Esophagus squamous epithelium (tissue), 5 donors: ENCODE results near the gene STAT4. TPM values are rescaled to one million over a fixed set of nuclear protein-coding genes. Genes with fewer than 3 reads are reported as not detected.
A peak's percentile ranks its signal among the peaks of the same experiment; 100 is the strongest.

ENCODE experiments used
- DNase-seq: peaks from one replicate; lab custom pipeline; 2025; lab: John Stamatoyannopoulos, UW
- H3K27ac ChIP-seq, 4 donors: fragments of 200-600 bp; sonication (generic); one replicate each; pipeline ENCODE4 v1.5.1; 2016 to 2019; ENCODE audit warnings: mild to moderate bottlenecking in 1 of 4
- H3K27me3 ChIP-seq, 4 donors: fragments of 200-600 bp; sonication (generic); 1 replicate in 3 of 4; 2 replicates in 1 of 4; pipeline versions ENCODE4 v1.5.1 to v1.6.0; 2017 to 2021; ENCODE audit warnings: antibody characterized with exemption in 1 of 4
- H3K36me3 ChIP-seq, 3 donors: fragments of 200-600 bp; sonication (generic); one replicate each; pipeline ENCODE4 v1.5.1; 2016 to 2019
- H3K4me1 ChIP-seq, 3 donors: fragments of 200-600 bp; sonication (generic); one replicate each; pipeline ENCODE4 v1.5.1; 2017 to 2019
- H3K4me3 ChIP-seq, 4 donors: fragments of 200-600 bp; sonication (generic); 1 replicate in 3 of 4; 2 replicates in 1 of 4; pipeline ENCODE4 v1.5.1; 2016 to 2019; ENCODE audit warnings: mild to moderate bottlenecking in 2 of 4, moderate library complexity in 1 of 4
- H3K9me3 ChIP-seq, 3 donors: fragments of 200-600 bp; sonication (generic); one replicate each; pipeline ENCODE4 v1.5.1; 2016 to 2019
- POLR2A ChIP-seq, 4 donors: fragments of 450-650 bp; IDR thresholded peaks; one replicate each; pipeline ENCODE4 v1.6.1; 2017; ENCODE audit warnings: antibody characterized with exemption in 4 of 4, mild to moderate bottlenecking in 4 of 4, moderate library complexity in 3 of 4
- WGBS, 2 donors: methylation state at CpG; one replicate each; pipeline ENCODE4 v1.1.5; 2018; 5-methylcytosine and 5-hydroxymethylcytosine counted together
- intact Hi-C: fragments of 100-400 bp; cut with DNase I; formaldehyde crosslinking; loops from one replicate; pipeline ENCODE4 v1.15.0; 2022
- total RNA-seq, 4 donors: library from RNA; depleted of rRNA; stranded (reverse); fragments of >200 nt; gene quantifications; one replicate each; pipeline ENCODE4 v1.1.0, GENCODE V29; 2016
- TF ChIP-seq, protein P1 (sequence below), 6 experiments: fragments of 450-650 bp in 4 of 6; fragments of 200-600 bp in 2 of 6; sonication (generic) in 2 of 6; IDR thresholded peaks; one replicate each; pipeline ENCODE4 v1.5.1; 2016 to 2019; ENCODE audit warnings: antibody characterized with exemption in 6 of 6, mild to moderate bottlenecking in 4 of 6, moderate library complexity in 4 of 6
- donor health status: DM: yes; HTN: yes; CAD: no.

Gene STAT4
- total RNA-seq, 4 donors from 2014 or later, result 0.47 to 3.2 (median 2.1) TPM

DNA sequence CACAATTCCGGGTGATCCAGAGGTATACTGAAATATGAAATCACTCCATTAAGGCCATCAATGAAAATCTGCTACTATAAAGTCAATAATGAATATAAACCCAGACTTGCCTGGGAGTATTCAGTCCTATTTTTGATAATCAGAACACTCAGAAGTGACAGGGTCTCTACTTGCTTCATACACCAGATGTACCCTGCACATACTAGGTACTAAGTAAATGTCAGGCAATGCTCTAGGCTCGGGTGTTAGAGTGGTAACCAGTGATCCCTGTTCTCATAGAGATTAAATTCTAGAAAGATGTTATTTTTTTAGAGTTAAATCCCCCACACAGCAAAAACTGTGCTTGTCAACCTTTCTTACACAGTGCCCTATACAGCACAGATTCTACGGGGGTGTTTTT lies 149.2 kb downstream of the STAT4 start:
- Histone ChIP-seq H3K4me3 (no peak overlapping the region), H3K4me1 (peaks cover 4 to 14% (median 5%) of the 10 kb centered on the region in 3 donors), H3K27me3 (no peaks in the 10 kb centered on the region), H3K9me3 (no peaks in the 10 kb centered on the region), H3K36me3 (peaks cover 30 to 99% (median 79%) of the 10 kb centered on the region in 3 donors), H3K27ac (peak overlapping the region; percentile 23 to 73 (median 52))
- WGBS, 2 donors, result 74 to 82% methylated on average over 3 of the region's 3 CpGs
- intact Hi-C loops, result no loop called here
- TF ChIP-seq, protein P1, sequence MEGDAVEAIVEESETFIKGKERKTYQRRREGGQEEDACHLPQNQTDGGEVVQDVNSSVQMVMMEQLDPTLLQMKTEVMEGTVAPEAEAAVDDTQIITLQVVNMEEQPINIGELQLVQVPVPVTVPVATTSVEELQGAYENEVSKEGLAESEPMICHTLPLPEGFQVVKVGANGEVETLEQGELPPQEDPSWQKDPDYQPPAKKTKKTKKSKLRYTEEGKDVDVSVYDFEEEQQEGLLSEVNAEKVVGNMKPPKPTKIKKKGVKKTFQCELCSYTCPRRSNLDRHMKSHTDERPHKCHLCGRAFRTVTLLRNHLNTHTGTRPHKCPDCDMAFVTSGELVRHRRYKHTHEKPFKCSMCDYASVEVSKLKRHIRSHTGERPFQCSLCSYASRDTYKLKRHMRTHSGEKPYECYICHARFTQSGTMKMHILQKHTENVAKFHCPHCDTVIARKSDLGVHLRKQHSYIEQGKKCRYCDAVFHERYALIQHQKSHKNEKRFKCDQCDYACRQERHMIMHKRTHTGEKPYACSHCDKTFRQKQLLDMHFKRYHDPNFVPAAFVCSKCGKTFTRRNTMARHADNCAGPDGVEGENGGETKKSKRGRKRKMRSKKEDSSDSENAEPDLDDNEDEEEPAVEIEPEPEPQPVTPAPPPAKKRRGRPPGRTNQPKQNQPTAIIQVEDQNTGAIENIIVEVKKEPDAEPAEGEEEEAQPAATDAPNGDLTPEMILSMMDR (IDR thresholded peaks at IDR 0.05), result no peak
- TF ChIP-seq POLR2A (IDR thresholded peaks at IDR 0.05), result no peak
- no peak for DNase-seq

DNA sequence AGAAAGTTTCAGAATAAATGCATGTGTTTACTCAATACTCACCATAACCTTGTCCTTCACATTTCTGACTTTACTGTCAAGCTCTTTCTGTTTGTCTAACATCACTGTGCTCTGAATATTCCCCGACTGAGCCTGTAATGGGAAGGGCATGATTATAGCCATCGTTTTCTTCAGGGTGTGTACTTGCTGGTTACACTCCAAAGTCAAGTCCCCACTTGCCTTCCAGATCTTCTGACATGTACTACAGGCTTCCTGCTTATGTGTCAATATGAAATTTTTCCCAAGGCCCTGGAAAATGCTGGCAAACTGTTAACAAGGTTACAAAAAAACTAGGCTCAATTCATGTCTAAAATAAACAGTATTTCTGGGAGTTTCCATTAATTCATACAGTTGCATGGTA lies 149.8 kb downstream of the STAT4 start:
- Histone ChIP-seq H3K4me1 (peaks cover 4 to 14% (median 5%) of the 10 kb centered on the region in 3 donors), H3K4me3 (no peak overlapping the region), H3K27me3 (no peaks in the 10 kb centered on the region), H3K27ac (peak overlapping the region; percentile 23 to 73 (median 52)), H3K36me3 (peaks cover 25 to 99% (median 79%) of the 10 kb centered on the region in 3 donors), H3K9me3 (no peaks in the 10 kb centered on the region)
- TF ChIP-seq, protein P1 (IDR thresholded peaks at IDR 0.05), result no peak
- no peak for TF ChIP-seq POLR2A (IDR thresholded peaks at IDR 0.05)
- intact Hi-C loops, result no loop called here
- WGBS, 2 donors, result 33 to 49% methylated on average over 2 of the region's 2 CpGs
- DNase-seq, result no peak

DNA sequence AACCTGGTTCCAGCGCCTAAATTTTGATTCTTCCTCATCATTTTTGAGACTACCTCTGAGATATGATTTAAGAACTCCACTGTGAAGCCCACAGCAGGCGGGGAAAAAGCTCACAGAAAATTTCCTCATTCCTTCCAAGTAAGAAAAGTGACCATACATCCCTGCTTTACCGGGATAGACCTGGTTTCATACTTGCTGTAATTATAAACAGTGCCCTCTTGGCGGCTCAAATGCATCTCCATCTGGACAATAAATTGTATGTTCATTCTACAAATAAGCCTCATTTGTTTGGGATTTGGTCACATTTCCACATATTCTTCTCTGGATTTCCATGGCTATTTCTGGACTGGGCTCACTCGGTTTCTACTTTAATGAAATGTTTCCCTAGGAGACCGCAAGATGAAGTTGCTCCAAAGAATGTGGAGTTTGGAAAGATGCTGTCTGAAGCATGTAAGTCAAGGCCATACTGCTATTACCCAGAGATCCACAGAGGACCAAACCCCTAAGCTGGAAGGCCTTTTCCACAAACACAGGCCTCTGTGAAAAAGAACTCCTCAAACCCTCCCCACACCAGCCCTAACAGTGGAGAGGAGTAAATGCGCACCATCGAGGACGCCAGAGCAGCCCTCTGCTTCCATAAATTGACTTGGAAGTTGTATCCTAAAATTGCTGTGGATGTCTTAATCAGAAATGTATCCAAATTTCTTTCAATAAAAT lies 150.7 kb downstream of the STAT4 start:
- peaks cover 4 to 14% (median 5%) of the 10 kb centered on the region in 3 donors for H3K4me1 ChIP-seq
- DNase-seq, result no peak
- no peaks in the 10 kb centered on the region for H3K9me3 ChIP-seq
- no peak overlapping the region for H3K4me3 ChIP-seq
- H3K36me3 ChIP-seq, result peaks cover 21 to 99% (median 81%) of the 10 kb centered on the region in 3 donors
- no peaks in the 10 kb centered on the region for H3K27me3 ChIP-seq
- TF ChIP-seq POLR2A (IDR thresholded peaks at IDR 0.05), result no peak
- TF ChIP-seq, protein P1 (IDR thresholded peaks at IDR 0.05), result no peak
- peak overlapping the region in 2 of 4 donors; percentile 66 to 73 for H3K27ac ChIP-seq
- intact Hi-C loops, result no loop called here
- WGBS, 2 donors, result 84 to 90% methylated on average over 9 of the region's 9 CpGs

DNA sequence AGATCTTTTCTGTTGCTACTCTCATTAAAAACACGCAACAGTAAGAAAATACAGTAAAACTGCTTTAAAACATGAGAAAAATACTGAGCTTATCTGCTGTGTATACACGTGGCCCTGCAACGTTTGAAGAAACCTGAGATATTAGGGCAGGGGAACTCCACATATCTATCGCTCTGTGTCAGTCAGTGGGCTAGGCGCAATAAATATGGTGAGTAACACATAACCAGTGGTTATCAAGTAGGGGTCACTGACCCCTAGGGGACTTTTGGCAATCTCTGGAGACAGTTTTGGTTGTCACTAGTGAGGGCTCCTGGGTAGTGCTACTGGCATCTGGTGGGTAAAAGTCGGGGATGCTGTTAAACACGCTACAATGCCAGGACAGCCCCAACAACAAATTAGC lies 151.7 kb downstream of the STAT4 start:
- Histone ChIP-seq H3K36me3 (peaks cover 23 to 99% (median 84%) of the 10 kb centered on the region in 3 donors), H3K4me3 (no peak overlapping the region), H3K27me3 (no peaks in the 10 kb centered on the region), H3K9me3 (no peaks in the 10 kb centered on the region), H3K4me1 (peaks cover 4 to 14% (median 5%) of the 10 kb centered on the region in 3 donors), H3K27ac (no peak overlapping the region)
- WGBS, 2 donors, result 88% methylated on average over 7 of the region's 7 CpGs
- intact Hi-C loops, result no loop called here
- no peak for DNase-seq
- TF ChIP-seq, protein P1 (IDR thresholded peaks at IDR 0.05), result no peak
- TF ChIP-seq POLR2A (IDR thresholded peaks at IDR 0.05), result no peak

DNA sequence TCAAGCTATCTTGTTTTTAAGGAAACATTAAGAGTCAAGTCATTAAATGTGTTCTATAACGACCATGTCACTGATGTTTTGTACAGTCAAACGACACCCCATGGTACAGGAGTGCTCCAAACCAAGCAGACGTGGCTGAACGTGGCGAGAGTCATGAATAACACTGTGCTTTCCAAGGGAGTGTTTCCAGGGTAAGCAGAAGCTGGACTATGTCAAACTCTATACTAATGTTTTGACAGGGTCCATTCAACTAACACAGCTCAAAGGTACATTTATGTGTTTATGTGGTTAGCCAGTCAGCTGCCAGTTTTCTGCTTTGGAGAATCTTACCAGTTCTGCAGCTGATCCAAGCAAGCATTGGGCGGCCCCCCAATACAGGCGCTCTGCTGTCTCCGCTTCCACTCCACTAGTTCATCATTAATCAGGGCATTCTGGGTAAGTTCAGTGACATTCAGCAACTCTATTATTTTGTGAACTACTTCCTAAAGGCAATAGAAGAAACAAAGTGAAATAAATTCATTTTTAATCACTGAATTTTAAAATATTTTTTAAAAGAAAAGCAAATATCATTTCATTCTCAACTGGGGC lies 153.2 kb downstream of the STAT4 start:
- intact Hi-C loops, result no loop called here

More for the DNA sequence above, 153.2 kb downstream of the STAT4 start:
- no peak for TF ChIP-seq POLR2A (IDR thresholded peaks at IDR 0.05)
- Histone ChIP-seq H3K27me3 (no peaks in the 10 kb centered on the region), H3K27ac (no peak overlapping the region), H3K4me1 (peaks cover 4 to 14% (median 5%) of the 10 kb centered on the region in 3 donors), H3K4me3 (no peak overlapping the region), H3K9me3 (no peaks in the 10 kb centered on the region), H3K36me3 (peaks cover 15 to 99% (median 82%) of the 10 kb centered on the region in 3 donors)
- WGBS, 2 donors, result 70 to 77% methylated on average over 8 of the region's 8 CpGs
- DNase-seq, result no peak
